Glutamatergic neuron (in vitro differentiated cells): Measurements from ENCODE around the gene ZBTB21. TPM values are rescaled to one million over a fixed set of nuclear protein-coding genes. Genes with fewer than 3 reads are reported as not detected.

Experiments used
- DNase-seq: peaks from one replicate; pipeline ENCODE4 v3.0.0; 2022
- H3K27ac Mint-ChIP-seq: one replicate; pipeline ENCODE4 v1.8.0; 2020; ENCODE audit warnings: mild to moderate bottlenecking, mixed read lengths, inconsistent platforms; ENCODE audit not compliant: unreplicated experiment
- H3K27me3 Mint-ChIP-seq: one replicate; pipeline ENCODE4 v1.8.0; 2020; ENCODE audit warnings: mild to moderate bottlenecking, moderate library complexity, mixed read lengths, inconsistent platforms; ENCODE audit not compliant: unreplicated experiment
- H3K36me3 Mint-ChIP-seq: one replicate; pipeline ENCODE4 v1.8.0; 2020; ENCODE audit warnings: mild to moderate bottlenecking, mixed read lengths, inconsistent platforms; ENCODE audit not compliant: unreplicated experiment
- H3K4me1 Mint-ChIP-seq: one replicate; pipeline ENCODE4 v1.8.0; 2020; ENCODE audit warnings: mild to moderate bottlenecking, low read depth, mixed read lengths, inconsistent platforms; ENCODE audit not compliant: unreplicated experiment
- H3K4me3 Mint-ChIP-seq: one replicate; pipeline ENCODE4 v1.8.0; 2020; ENCODE audit warnings: mild to moderate bottlenecking, mixed read lengths, inconsistent platforms; ENCODE audit not compliant: unreplicated experiment
- H3K9me3 Mint-ChIP-seq: one replicate; pipeline ENCODE4 v1.8.0; 2020; ENCODE audit warnings: mild to moderate bottlenecking, moderate library complexity, mixed read lengths, inconsistent platforms; ENCODE audit not compliant: unreplicated experiment
- CTCF ChIP-seq: fragments of 200-600 bp; sonication (generic); IDR thresholded peaks from one replicate; pipeline ENCODE4 v1.5.0; 2021; ENCODE audit not compliant: partially characterized antibody, unreplicated experiment
- total RNA-seq: library from RNA; stranded (reverse); fragmentation: NEBNext Ultra II Directional; extraction: Animal tissue kit (Norgen Biotek cat#: 25700); gene quantifications from one replicate; pipeline ENCODE4 v1.2.1, GENCODE V29; 2021; ENCODE audit not compliant: unreplicated experiment

ZBTB21 gene
- total RNA-seq, 1 donor from 2014 or later = 21.2 TPM

DNA sequence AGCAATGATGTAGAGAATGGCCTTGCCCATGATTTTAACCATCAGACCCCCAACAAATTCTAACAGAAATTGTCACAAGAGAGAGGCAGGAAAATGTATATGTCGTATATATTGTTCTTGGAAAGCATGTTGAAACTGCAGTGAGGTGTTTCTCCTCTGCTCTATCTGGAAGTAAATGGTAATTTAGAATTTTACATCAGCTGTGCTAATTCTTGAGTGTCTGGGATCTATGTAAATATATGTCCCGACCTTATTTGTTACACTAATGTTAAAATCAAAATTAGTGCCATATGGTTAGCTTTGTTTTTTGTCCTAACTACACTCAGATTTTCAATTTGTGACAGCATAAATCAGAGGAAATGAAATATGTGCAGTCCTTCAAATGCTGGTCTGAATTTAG lies 20.5 kb downstream of the ZBTB21 start:
- Mint-ChIP-seq H3K4me1 (no peaks in the 10 kb centered on the region), H3K27me3 (no peaks in the 10 kb centered on the region), H3K4me3 (no peak overlapping the region), H3K36me3 (peaks cover 30% of the 10 kb centered on the region), H3K27ac (no peak overlapping the region), H3K9me3 (no peaks in the 10 kb centered on the region)
- no peak for DNase-seq
- TF ChIP-seq CTCF = no peak

DNA sequence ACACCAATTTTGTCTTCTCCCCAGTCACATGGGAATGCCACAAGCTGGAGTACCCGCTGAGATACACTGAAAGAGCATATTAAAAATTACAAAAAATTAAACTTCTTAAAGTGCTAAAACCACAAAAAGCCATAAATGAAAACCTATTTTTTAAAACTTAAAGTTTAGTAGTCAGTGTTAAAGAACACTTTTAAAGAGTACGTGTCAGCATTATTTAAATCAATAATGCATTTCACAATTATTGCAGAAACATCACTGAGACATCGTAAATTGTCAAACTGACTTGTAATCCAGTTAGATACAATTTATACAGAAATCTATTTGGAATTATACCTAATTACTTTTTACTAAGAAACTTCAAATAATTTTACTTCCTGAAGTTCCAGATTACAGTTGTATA lies 22.9 kb downstream of the ZBTB21 start:
- H3K36me3 Mint-ChIP-seq = peaks cover 18% of the 10 kb centered on the region
- TF ChIP-seq CTCF = no peak
- peaks cover 2% of the 10 kb centered on the region for H3K9me3 Mint-ChIP-seq
- H3K27ac Mint-ChIP-seq = no peak overlapping the region
- no peak overlapping the region for H3K4me3 Mint-ChIP-seq
- H3K27me3 Mint-ChIP-seq = no peaks in the 10 kb centered on the region
- no peaks in the 10 kb centered on the region for H3K4me1 Mint-ChIP-seq
- DNase-seq = no peak

DNA sequence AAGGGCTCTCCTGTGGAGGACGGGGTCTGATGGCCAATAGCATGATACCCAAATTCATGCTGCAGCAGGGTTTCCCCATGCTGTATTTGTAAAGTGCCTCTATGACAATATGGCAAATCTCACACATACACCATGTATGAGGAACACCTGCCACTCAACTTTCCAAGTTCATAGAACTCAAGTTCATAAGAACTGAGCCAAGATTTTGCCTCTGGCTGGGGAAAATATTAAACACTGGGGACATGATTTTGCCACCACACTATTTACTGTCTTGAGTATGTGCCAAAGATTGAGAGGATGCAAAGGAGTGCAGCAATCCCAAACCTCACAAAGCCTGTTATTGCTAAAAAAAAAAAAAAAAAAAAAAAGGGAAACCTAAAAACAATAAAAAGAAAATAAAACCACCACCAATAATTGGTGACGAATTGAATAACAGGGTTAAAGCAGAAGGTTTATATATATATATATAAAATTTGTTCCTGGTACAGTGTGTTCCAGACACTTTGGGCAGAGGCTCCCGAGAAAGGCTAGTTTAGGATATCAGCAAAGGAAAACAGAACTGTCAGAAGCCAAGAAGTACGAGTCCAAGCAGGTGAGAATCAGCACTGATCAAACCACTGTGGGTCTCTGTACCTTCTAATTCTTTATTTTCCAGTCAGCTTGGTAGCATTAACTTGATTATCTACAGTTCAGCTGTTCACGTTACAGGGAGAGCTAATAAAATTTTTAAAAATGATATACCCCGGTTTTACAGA lies 24.3 kb downstream of the ZBTB21 start:
- Mint-ChIP-seq H3K27me3 (no peaks in the 10 kb centered on the region), H3K4me1 (no peaks in the 10 kb centered on the region), H3K4me3 (no peak overlapping the region), H3K27ac (no peak overlapping the region), H3K9me3 (peaks cover 2% of the 10 kb centered on the region), H3K36me3 (peaks cover 12% of the 10 kb centered on the region)
- no peak for DNase-seq
- TF ChIP-seq CTCF = no peak

GRCh38 chr21:41983229-41983628 lies 26.9 kb downstream of the ZBTB21 start:
- H3K36me3 Mint-ChIP-seq = peaks cover 19% of the 10 kb centered on the region
- H3K9me3 Mint-ChIP-seq = peaks cover 2% of the 10 kb centered on the region
- no peaks in the 10 kb centered on the region for H3K4me1 Mint-ChIP-seq
- no peak for DNase-seq
- TF ChIP-seq CTCF = no peak
- no peak overlapping the region for H3K4me3 Mint-ChIP-seq
- H3K27me3 Mint-ChIP-seq = no peaks in the 10 kb centered on the region
- H3K27ac Mint-ChIP-seq = no peak overlapping the region

DNA sequence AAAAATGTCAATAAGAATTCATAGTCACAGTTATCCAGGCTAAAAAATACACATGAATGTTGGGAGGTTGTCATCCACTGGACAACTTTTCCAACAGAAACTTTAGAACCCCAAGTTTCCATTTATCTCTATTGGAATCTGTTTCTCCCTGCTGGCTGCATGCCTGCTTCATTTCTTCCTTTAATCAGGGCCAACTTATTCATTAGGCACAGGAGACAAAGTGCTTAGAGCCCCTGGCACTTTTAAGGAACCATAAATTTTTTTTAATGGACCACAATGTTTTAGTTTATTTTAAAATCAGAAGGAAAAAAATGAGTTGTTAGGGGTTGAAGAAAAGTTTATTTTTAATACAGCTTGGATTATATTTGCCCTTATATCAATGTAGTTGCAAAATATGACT lies 29.6 kb downstream of the ZBTB21 start:
- Mint-ChIP-seq H3K27me3 (no peaks in the 10 kb centered on the region), H3K36me3 (peaks cover 19% of the 10 kb centered on the region), H3K4me1 (no peaks in the 10 kb centered on the region), H3K4me3 (no peak overlapping the region), H3K9me3 (peaks cover 2% of the 10 kb centered on the region), H3K27ac (no peak overlapping the region)
- no peak for TF ChIP-seq CTCF
- no peak for DNase-seq
